GM12878 (cell line): ENCODE measurements around the gene GMCL2. TPM values are rescaled to one million over a fixed set of nuclear protein-coding genes. Genes with fewer than 3 reads are reported as not detected.

Experiments used
- ATAC-seq: fragments of 200-7000 bp; cut with Tn5 transposase; 3 replicates; pipeline ENCODE4 v1.9.1; 2020; ENCODE audit warnings: mild to moderate bottlenecking, moderate library complexity
- BruUV-seq: library from RNA; stranded (reverse); fragments of 400-500 nt; replicated peaks from 2 replicates; lab custom pipeline; 2021; lab: Mats Ljungman, UMichigan
- CTCF ChIA-PET: fragments of 300-600 bp; sonication (Branson Sonifier 250); formaldehyde crosslinking; extraction: SDS; loops from one replicate; lab custom pipeline; 2021; ENCODE audit warnings: inconsistent platforms; lab: Yijun Ruan, JAX
- POLR2A ChIA-PET: fragments of 350-600 bp; formaldehyde crosslinking; extraction: SDS; loops from one replicate; lab custom pipeline; 2021; ENCODE audit warnings: inconsistent platforms; lab: Charles Lee
- RAD21 ChIA-PET: fragments of 300-600 bp; sonication (Branson Sonifier 250); formaldehyde crosslinking; loops from one replicate; lab custom pipeline; 2023; ENCODE audit warnings: antibody characterized with exemption; ENCODE audit not compliant: unreplicated experiment; lab: Charles Lee
- SMC1A ChIA-PET: fragments of 300-600 bp; sonication (Branson Sonifier 250); formaldehyde crosslinking; loops from one replicate; lab custom pipeline; 2023; ENCODE audit not compliant: unreplicated experiment, uncharacterized antibody; lab: Charles Lee
- DNase-seq: peaks from one replicate; pipeline ENCODE4 v3.0.0-alpha.2; 2011; ENCODE audit warnings: low read depth, low spot score
- FAIRE-seq: peaks from 3 replicates; lab custom pipeline; 2011; peaks lifted over from hg19 to GRCh38; lab: Jason Lieb, UNC
- H2AFZ ChIP-seq: 2 replicates; pipeline ENCODE4 v1.6.0; 2011; ENCODE audit warnings: low read depth, low read length, control low read depth; ENCODE audit not compliant: control insufficient read depth
- H3K27ac ChIP-seq: 2 replicates; pipeline ENCODE4 v1.5.1; 2011; ENCODE audit warnings: control low read depth; ENCODE audit not compliant: control insufficient read depth, insufficient read depth
- H3K27me3 ChIP-seq, 2 experiments: replicated peaks in 1 of 2; 2 replicates each; pipeline versions ENCODE4 v1.6.0 to v1.6.1; 2011; ENCODE audit warnings: low read length in 1 of 2; ENCODE audit not compliant: control insufficient read depth in 2 of 2, insufficient read depth in 2 of 2
- H3K36me3 ChIP-seq, 2 experiments: 2 replicates each; pipeline ENCODE4 v1.5.1; 2011; ENCODE audit warnings: low read length in 1 of 2; ENCODE audit not compliant: control insufficient read depth in 2 of 2, insufficient read depth in 2 of 2
- H3K4me1 ChIP-seq: 2 replicates; pipeline ENCODE4 v1.6.1; 2011; ENCODE audit warnings: mild to moderate bottlenecking, low read length, moderate library complexity, mixed read lengths; ENCODE audit not compliant: control insufficient read depth, insufficient read depth
- H3K4me2 ChIP-seq: 2 replicates; pipeline ENCODE4 v1.6.0; 2011; ENCODE audit warnings: control low read depth; ENCODE audit not compliant: control insufficient read depth, insufficient read depth
- H3K4me3 ChIP-seq: fragments of 200-600 bp; sonication (generic); 2 replicates; pipeline ENCODE4 v1.5.1; 2016
- H3K79me2 ChIP-seq: 2 replicates; pipeline ENCODE4 v1.6.0; 2011; ENCODE audit warnings: low read length; ENCODE audit not compliant: control insufficient read depth, insufficient read depth
- H3K9ac ChIP-seq: 2 replicates; pipeline ENCODE4 v1.8.0; 2011; ENCODE audit warnings: low read length, control low read depth, mixed read lengths; ENCODE audit not compliant: control insufficient read depth, insufficient read depth
- H3K9me3 ChIP-seq: replicated peaks from 3 replicates; pipeline ENCODE4 v1.5.1; 2011; ENCODE audit warnings: mild to moderate bottlenecking, low read length; ENCODE audit not compliant: control insufficient read depth, insufficient read depth
- H4K20me1 ChIP-seq: 2 replicates; pipeline ENCODE4 v1.6.0; 2011; ENCODE audit not compliant: control insufficient read depth, insufficient read depth
- KDM1A ChIP-seq: fragments of 200-600 bp; sonication (generic); IDR thresholded peaks from 2 replicates; pipeline ENCODE4 v1.6.1; 2016; ENCODE audit warnings: borderline replicate concordance
- KLF5 ChIP-seq: fragments of 450-650 bp; IDR thresholded peaks from 2 replicates; pipeline ENCODE4 v1.6.1; 2014; ENCODE audit warnings: mild to moderate bottlenecking; ENCODE audit not compliant: partially characterized antibody
- MTA3 ChIP-seq: IDR thresholded peaks from 2 replicates; pipeline ENCODE4 v1.6.1; 2012; ENCODE audit warnings: low read length, inconsistent platforms, borderline replicate concordance
- POLR2A ChIP-seq: IDR thresholded peaks from 2 replicates; pipeline ENCODE4 v1.6.1; 2011; ENCODE audit warnings: low read depth, mild to moderate bottlenecking, low read length
- POLR2AphosphoS2 ChIP-seq: IDR thresholded peaks from 2 replicates; pipeline ENCODE4 v1.6.1; 2011; ENCODE audit warnings: low read depth, mild to moderate bottlenecking, low read length, improper control_type of control experiment, moderate library complexity
- POLR2AphosphoS5 ChIP-seq: IDR thresholded peaks from 2 replicates; pipeline ENCODE4 v1.6.1; 2011; ENCODE audit warnings: mild to moderate bottlenecking, low read length, inconsistent platforms
- SMAD5 ChIP-seq: IDR thresholded peaks from 2 replicates; pipeline ENCODE4 v1.6.1; 2016; ENCODE audit warnings: antibody characterized with exemption, low read depth
- SREBF1 ChIP-seq: IDR thresholded peaks from 2 replicates; pipeline ENCODE4 v1.6.1; 2012; ENCODE audit warnings: mild to moderate bottlenecking, low read length
- SRF ChIP-seq, 2 experiments: IDR thresholded peaks; 2 replicates each; pipeline ENCODE4 v1.6.1; 2011; ENCODE audit warnings: low read depth in 2 of 2, low read length in 2 of 2, mild to moderate bottlenecking in 1 of 2, moderate library complexity in 1 of 2
- WRNIP1 ChIP-seq: IDR thresholded peaks from 2 replicates; pipeline ENCODE4 v1.6.1; 2011; ENCODE audit warnings: low read depth, low read length, improper control_type of control experiment, borderline replicate concordance
- WGBS: methylation state at CpG from one replicate; pipeline ENCODE4 v1.1.6; 2016; ENCODE audit warnings: low lambda C conversion rate; ENCODE audit not compliant: insufficient replicate concordance, insufficient coverage; ENCODE audit errors: missing lambda C conversion rate; 5-methylcytosine and 5-hydroxymethylcytosine counted together
- in situ Hi-C: fragments of 300-500 bp; cut with MboI; formaldehyde crosslinking; loops from 9 replicates; pipeline ENCODE4 v1.14.3; 2018; ENCODE audit warnings: mixed read lengths
- intact Hi-C: fragments of 100-400 bp; cut with micrococcal nuclease; formaldehyde crosslinking; loops from one replicate; pipeline ENCODE4 v1.14.2; 2022; ENCODE audit not compliant: unreplicated experiment
- polyA plus RNA-seq, 11 experiments: library from polyadenylated mRNA; depleted of rRNA in 4 of 11; unstranded in 6 of 11; stranded (reverse) in 5 of 11; fragments of >200 nt; fragmentation: Nextera tagmentation in 4 of 11; fragmentation: Illumina TruSeq in 1 of 11; extraction: Ambion mirVana in 4 of 11; extraction: Trizol in 1 of 11; gene quantifications; 1 replicate in 1 of 11; 2 replicates in 10 of 11; pipeline versions ENCODE4 v1.2.1 to v1.2.3, GENCODE V29; 2011 to 2016; ENCODE audit warnings: inconsistent platforms in 2 of 11, missing spikeins in 2 of 11, low read depth in 1 of 11
- total RNA-seq, 4 experiments: library from RNA; depleted of rRNA in 3 of 4; stranded (reverse); fragments of >200 nt in 3 of 4; fragmentation: Illumina TruSeq in 1 of 4; extraction: Trizol in 1 of 4; gene quantifications; 2 replicates each; pipeline versions ENCODE4 v1.2.1 to v1.2.3, GENCODE V29; 2013 to 2021
- TF ChIP-seq, protein P1 (sequence below): fragments of 150-350 bp; IDR thresholded peaks from 2 replicates; pipeline ENCODE4 v1.6.1; 2016; ENCODE audit warnings: low read depth, low read length
- TF ChIP-seq, protein P2 (sequence below): IDR thresholded peaks from 2 replicates; pipeline ENCODE4 v1.6.1; 2012; ENCODE audit warnings: low read depth, low read length, improper control_type of control experiment
- TF ChIP-seq, protein P3 (sequence below): fragments of 450-650 bp; formaldehyde crosslinking; IDR thresholded peaks from 2 replicates; pipeline ENCODE4 v1.5.0; 2022; ENCODE audit warnings: mild to moderate bottlenecking, missing genetic modification characterization

The GMCL2 gene
- total and polyA plus RNA-seq, 10 of the 15 experiments (the other 5 are each of a cell fraction or from before 2014, with no cell fraction given), result 0.07 TPM; not detected in 9

DNA sequence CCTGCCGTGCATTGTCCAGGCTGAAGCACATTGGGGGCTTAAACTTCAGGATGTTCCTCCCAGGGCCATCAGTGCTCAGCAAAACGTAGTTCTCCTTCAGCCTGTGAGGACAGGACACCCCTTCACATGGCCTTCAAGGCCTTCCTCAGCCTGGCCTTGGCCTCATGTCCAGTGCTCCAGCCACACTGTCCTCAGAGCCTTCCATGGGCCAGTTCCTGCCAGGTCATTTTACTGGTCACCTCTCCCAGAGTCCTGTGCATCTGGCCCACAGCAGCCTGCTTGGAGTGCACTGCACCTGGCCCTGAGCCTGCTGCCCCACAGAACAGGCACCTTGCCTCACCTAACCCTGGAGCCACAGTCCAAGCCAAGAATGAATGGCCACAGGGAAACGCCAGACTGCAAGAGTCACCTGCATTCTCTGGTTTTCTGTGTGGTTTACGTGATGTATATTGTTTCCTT, 25.9 kb upstream of the GMCL2 start (continued):
- TF ChIP-seq, protein P1, sequence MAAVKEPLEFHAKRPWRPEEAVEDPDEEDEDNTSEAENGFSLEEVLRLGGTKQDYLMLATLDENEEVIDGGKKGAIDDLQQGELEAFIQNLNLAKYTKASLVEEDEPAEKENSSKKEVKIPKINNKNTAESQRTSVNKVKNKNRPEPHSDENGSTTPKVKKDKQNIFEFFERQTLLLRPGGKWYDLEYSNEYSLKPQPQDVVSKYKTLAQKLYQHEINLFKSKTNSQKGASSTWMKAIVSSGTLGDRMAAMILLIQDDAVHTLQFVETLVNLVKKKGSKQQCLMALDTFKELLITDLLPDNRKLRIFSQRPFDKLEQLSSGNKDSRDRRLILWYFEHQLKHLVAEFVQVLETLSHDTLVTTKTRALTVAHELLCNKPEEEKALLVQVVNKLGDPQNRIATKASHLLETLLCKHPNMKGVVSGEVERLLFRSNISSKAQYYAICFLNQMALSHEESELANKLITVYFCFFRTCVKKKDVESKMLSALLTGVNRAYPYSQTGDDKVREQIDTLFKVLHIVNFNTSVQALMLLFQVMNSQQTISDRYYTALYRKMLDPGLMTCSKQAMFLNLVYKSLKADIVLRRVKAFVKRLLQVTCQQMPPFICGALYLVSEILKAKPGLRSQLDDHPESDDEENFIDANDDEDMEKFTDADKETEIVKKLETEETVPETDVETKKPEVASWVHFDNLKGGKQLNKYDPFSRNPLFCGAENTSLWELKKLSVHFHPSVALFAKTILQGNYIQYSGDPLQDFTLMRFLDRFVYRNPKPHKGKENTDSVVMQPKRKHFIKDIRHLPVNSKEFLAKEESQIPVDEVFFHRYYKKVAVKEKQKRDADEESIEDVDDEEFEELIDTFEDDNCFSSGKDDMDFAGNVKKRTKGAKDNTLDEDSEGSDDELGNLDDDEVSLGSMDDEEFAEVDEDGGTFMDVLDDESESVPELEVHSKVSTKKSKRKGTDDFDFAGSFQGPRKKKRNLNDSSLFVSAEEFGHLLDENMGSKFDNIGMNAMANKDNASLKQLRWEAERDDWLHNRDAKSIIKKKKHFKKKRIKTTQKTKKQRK, result no peak
- TF ChIP-seq SREBF1, result no peak

DNA sequence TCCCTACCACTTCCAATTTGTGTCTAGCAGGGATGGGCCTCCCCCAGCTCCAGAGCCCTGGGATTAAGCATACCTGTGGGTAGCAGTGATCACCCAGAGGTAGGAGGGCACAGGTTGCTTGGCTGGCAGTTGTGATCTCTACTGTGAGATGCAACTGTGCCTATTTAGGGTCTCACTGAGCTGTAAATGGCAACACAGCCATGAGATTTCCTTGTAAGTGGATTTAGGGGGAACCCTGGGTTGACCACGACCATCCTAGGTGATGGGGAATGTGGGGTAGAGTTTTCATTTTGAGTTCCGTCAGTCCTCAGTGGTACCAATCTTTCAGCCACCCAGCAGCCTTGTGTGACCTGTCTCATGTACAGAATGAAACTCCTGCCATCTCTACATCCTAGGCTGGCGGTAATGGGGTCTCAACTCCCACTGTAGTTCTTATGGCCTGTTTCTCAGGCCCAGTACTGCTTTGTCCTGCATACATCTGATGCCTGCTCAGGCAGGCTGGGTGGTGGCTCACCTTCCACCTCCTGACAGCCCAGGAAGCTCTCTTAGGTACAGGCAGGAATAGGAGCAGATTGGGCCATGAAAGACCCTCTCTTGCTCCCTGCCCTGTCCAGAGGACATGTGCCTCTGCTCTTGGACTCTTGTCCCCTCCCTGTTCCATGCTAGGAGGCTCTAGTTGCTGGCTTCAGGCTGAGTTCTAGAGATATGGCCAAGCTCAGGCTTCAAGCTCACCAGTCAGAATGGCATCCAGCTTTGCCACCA, 25.3 kb upstream of the GMCL2 start:
- peak; percentile 2 for ATAC-seq
- no peak for FAIRE-seq
- no peak for TF ChIP-seq WRNIP1
- peak; percentile 24 for TF ChIP-seq POLR2A
- TF ChIP-seq KLF5, result no peak
- TF ChIP-seq, protein P2, sequence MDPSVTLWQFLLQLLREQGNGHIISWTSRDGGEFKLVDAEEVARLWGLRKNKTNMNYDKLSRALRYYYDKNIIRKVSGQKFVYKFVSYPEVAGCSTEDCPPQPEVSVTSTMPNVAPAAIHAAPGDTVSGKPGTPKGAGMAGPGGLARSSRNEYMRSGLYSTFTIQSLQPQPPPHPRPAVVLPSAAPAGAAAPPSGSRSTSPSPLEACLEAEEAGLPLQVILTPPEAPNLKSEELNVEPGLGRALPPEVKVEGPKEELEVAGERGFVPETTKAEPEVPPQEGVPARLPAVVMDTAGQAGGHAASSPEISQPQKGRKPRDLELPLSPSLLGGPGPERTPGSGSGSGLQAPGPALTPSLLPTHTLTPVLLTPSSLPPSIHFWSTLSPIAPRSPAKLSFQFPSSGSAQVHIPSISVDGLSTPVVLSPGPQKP, result no peak
- peak; percentile 21 for TF ChIP-seq POLR2AphosphoS2
- peak; percentile 70; the same call in 1 of the 2 replicates for TF ChIP-seq POLR2AphosphoS5
- no peak for TF ChIP-seq SRF (IDR thresholded peaks at IDR 0.05; ENCODE audit: low read depth in 2 of 2, low read length in 2 of 2)
- TF ChIP-seq MTA3, result 0 out of 2 replicates have a peak, but pooled peaks have one; percentile 6
- TF ChIP-seq, protein P3, sequence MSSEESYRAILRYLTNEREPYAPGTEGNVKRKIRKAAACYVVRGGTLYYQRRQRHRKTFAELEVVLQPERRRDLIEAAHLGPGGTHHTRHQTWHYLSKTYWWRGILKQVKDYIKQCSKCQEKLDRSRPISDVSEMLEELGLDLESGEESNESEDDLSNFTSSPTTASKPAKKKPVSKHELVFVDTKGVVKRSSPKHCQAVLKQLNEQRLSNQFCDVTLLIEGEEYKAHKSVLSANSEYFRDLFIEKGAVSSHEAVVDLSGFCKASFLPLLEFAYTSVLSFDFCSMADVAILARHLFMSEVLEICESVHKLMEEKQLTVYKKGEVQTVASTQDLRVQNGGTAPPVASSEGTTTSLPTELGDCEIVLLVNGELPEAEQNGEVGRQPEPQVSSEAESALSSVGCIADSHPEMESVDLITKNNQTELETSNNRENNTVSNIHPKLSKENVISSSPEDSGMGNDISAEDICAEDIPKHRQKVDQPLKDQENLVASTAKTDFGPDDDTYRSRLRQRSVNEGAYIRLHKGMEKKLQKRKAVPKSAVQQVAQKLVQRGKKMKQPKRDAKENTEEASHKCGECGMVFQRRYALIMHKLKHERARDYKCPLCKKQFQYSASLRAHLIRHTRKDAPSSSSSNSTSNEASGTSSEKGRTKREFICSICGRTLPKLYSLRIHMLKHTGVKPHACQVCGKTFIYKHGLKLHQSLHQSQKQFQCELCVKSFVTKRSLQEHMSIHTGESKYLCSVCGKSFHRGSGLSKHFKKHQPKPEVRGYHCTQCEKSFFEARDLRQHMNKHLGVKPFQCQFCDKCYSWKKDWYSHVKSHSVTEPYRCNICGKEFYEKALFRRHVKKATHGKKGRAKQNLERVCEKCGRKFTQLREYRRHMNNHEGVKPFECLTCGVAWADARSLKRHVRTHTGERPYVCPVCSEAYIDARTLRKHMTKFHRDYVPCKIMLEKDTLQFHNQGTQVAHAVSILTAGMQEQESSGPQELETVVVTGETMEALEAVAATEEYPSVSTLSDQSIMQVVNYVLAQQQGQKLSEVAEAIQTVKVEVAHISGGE (CRISPR knock-in tag), result no peak
- TF ChIP-seq SMAD5, result peak; percentile 56
- no peak for TF ChIP-seq KDM1A

More for the DNA sequence above, 25.3 kb upstream of the GMCL2 start:
- ChIA-PET SMC1A (no interaction called here), RAD21 (no interaction called here), CTCF (no interaction called here), POLR2A (interaction anchor here (2.0 kb wide), 1 partner anchor 20 kb away, joined by 4 read pairs; the partner anchor contains the start of gene PHYKPL)
- Histone ChIP-seq H2AFZ (no peak overlapping the region), H4K20me1 (peaks cover 8% of the 10 kb centered on the region), H3K27me3 (no peaks in the 10 kb centered on the region), H3K79me2 (peaks cover 26% of the 10 kb centered on the region), H3K36me3 (peaks cover 57 to 58% of the 10 kb centered on the region in 2 experiments), H3K4me1 (peaks cover 6% of the 10 kb centered on the region), H3K9ac (no peak overlapping the region), H3K4me2 (no peak overlapping the region), H3K9me3 (no peaks in the 10 kb centered on the region), H3K27ac (no peak overlapping the region), H3K4me3 (no peak overlapping the region)
- WGBS, result 61% methylated on average over 3 of the region's 3 CpGs
- no peak for DNase-seq
- no TSS peak for BruUV-seq
- intact Hi-C loops (no loop called here), in situ Hi-C loops (no loop called here)
